B cell (primary cell): ENCODE results near the gene FMOD. TPM values are rescaled to one million over a fixed set of nuclear protein-coding genes. Genes with fewer than 3 reads are reported as not detected.

Source experiments
- ATAC-seq: fragments of 200-7000 bp; cut with Tn5 transposase; one replicate; pipeline ENCODE4 v1.10.0; 2021; ENCODE audit warnings: low read depth, mild to moderate bottlenecking, moderate number of reproducible peaks, moderate library complexity
- CTCF ChIA-PET: fragments of 350-600 bp; sonication (Branson Sonifier 250); formaldehyde crosslinking; loops from one replicate; lab custom pipeline; 2021; ENCODE audit warnings: antibody characterized with exemption, inconsistent platforms; lab: Charles Lee
- POLR2A ChIA-PET: fragments of 350-600 bp; sonication (Branson Sonifier 250); formaldehyde crosslinking; loops from one replicate; lab custom pipeline; 2021; ENCODE audit warnings: antibody characterized with exemption; lab: Charles Lee
- DNase-seq: peaks from one replicate; pipeline ENCODE4 v3.0.0; 2013
- H2AFZ ChIP-seq: 2 replicates; pipeline ENCODE4 v1.6.1; 2012; ENCODE audit warnings: mild to moderate bottlenecking, low read depth, low read length; ENCODE audit not compliant: insufficient read depth, poor library complexity, severe bottlenecking
- H3K27ac ChIP-seq, 2 donors: 1 replicate in 1 of 2; 2 replicates in 1 of 2; pipeline ENCODE4 v1.5.1; 2012 to 2013; ENCODE audit warnings: low read length in 2 of 2, mild to moderate bottlenecking in 2 of 2, moderate library complexity in 1 of 2
- H3K27me3 ChIP-seq, 4 experiments: fragments of 200-600 bp in 1 of 4; sonication (generic) in 1 of 4; replicated peaks in 1 of 4; 1 replicate in 2 of 4; 2 replicates in 2 of 4; pipeline versions ENCODE4 v1.6.1 to v1.7.0; 2013 to 2016; ENCODE audit warnings: low read length in 3 of 4, mild to moderate bottlenecking in 2 of 4, mixed read lengths in 1 of 4, moderate library complexity in 1 of 4; ENCODE audit not compliant: insufficient read depth in 4 of 4, control insufficient read depth in 3 of 4; ENCODE audit errors: control extremely low read depth in 1 of 4
- H3K36me3 ChIP-seq, 2 experiments: replicated peaks in 1 of 2; 1 replicate in 1 of 2; 2 replicates in 1 of 2; pipeline versions ENCODE4 v1.6.1 to v1.7.1; 2013; ENCODE audit warnings: low read length in 1 of 2; ENCODE audit not compliant: insufficient read depth in 2 of 2, control insufficient read depth in 1 of 2; ENCODE audit errors: control extremely low read depth in 1 of 2, extremely low read depth in 1 of 2
- H3K4me1 ChIP-seq, 2 donors: fragments of 200-600 bp in 1 of 2; sonication (generic) in 1 of 2; 1 replicate in 1 of 2; 2 replicates in 1 of 2; pipeline versions ENCODE4 v1.5.1 to v1.6.1; 2013 to 2017; ENCODE audit warnings: low read length in 2 of 2; ENCODE audit not compliant: control insufficient read depth in 2 of 2, insufficient read depth in 2 of 2
- H3K4me2 ChIP-seq: replicated peaks from 2 replicates; pipeline ENCODE3; 2012; ENCODE audit warnings: mild to moderate bottlenecking, low read depth, low read length; ENCODE audit not compliant: poor library complexity, severe bottlenecking
- H3K4me3 ChIP-seq, 5 experiments: fragments of 200-600 bp in 1 of 5; sonication (generic) in 1 of 5; 1 replicate in 3 of 5; 2 replicates in 2 of 5; pipeline versions ENCODE4 v1.5.1 to v1.7.0; 2011 to 2016; ENCODE audit warnings: low read length in 4 of 5, mild to moderate bottlenecking in 4 of 5, low read depth in 2 of 5, control low read depth in 1 of 5, moderate library complexity in 1 of 5; ENCODE audit not compliant: insufficient read depth in 1 of 5; ENCODE audit errors: control extremely low read depth in 1 of 5, extremely low read depth in 1 of 5
- H3K79me2 ChIP-seq: fragments of 200-600 bp; sonication (generic); one replicate; pipeline ENCODE4 v1.6.0; 2016; ENCODE audit warnings: low read length; ENCODE audit not compliant: control insufficient read depth, insufficient read depth
- H3K9ac ChIP-seq: fragments of 200-600 bp; sonication (generic); 2 replicates; pipeline ENCODE4 v1.6.1; 2017; ENCODE audit warnings: mild to moderate bottlenecking, low read length, moderate library complexity
- H3K9me3 ChIP-seq, 3 donors: one replicate each; pipeline versions ENCODE4 v1.6.1 to v1.7.1; 2013; ENCODE audit warnings: low read length in 2 of 3; ENCODE audit not compliant: control insufficient read depth in 2 of 3, insufficient read depth in 1 of 3; ENCODE audit errors: control extremely low read depth in 1 of 3
- H4K20me1 ChIP-seq: 2 replicates; pipeline ENCODE4 v1.6.0; 2012; ENCODE audit warnings: mild to moderate bottlenecking, low read length; ENCODE audit not compliant: insufficient read depth, control insufficient read depth, poor library complexity, severe bottlenecking
- H3K27ac Mint-ChIP-seq: one replicate; pipeline ENCODE4 v1.8.0; 2021; ENCODE audit warnings: mixed read lengths
- H3K27me3 Mint-ChIP-seq: one replicate; pipeline ENCODE4 v1.8.0; 2021; ENCODE audit warnings: mixed read lengths
- H3K4me1 Mint-ChIP-seq: one replicate; pipeline ENCODE4 v1.8.0; 2021; ENCODE audit warnings: mixed read lengths
- H3K4me3 Mint-ChIP-seq: one replicate; pipeline ENCODE4 v1.8.0; 2021; ENCODE audit warnings: mixed read lengths
- H3K9me3 Mint-ChIP-seq: one replicate; pipeline ENCODE4 v1.8.0; 2022; ENCODE audit warnings: mixed read lengths; ENCODE audit not compliant: insufficient read depth
- EZH2 ChIP-seq: IDR thresholded peaks from 2 replicates; pipeline ENCODE4 v1.6.1; 2012; ENCODE audit warnings: borderline replicate concordance, low read depth, mild to moderate bottlenecking, moderate library complexity, low read length; ENCODE audit not compliant: insufficient read depth, poor library complexity, severe bottlenecking
- WGBS: methylation state at CpG from one replicate; pipeline ENCODE4 v1.1.5; 2013; ENCODE audit warnings: missing lambda C conversion rate; ENCODE audit not compliant: insufficient coverage; 5-methylcytosine and 5-hydroxymethylcytosine counted together
- intact Hi-C: fragments of 100-400 bp; cut with micrococcal nuclease; formaldehyde crosslinking; loops from one replicate; pipeline ENCODE4 v1.10.0; 2022
- polyA plus RNA-seq: library from polyadenylated mRNA; depleted of rRNA; stranded (reverse); fragments of >200 nt; gene quantifications from 2 replicates; pipeline ENCODE4 v1.2.3, GENCODE V29; 2012
- total RNA-seq, 2 donors: library from RNA; stranded (reverse); fragments of 120-200 nt in 1 of 2; gene quantifications; 1 replicate in 1 of 2; 2 replicates in 1 of 2; pipeline versions ENCODE4 v1.2.3 to v1.2.4, GENCODE V29; 2013 to 2022
- TF ChIP-seq, protein P1 (sequence below): fragments of 200-600 bp; IDR thresholded peaks from one replicate; pipeline ENCODE4 v1.8.0; 2022; ENCODE audit warnings: antibody characterized with exemption, mild to moderate bottlenecking

Gene FMOD
- total and polyA plus RNA-seq, 2 donors (not counting 1 experiment from before 2014, with no cell fraction given) = not detected

DNA sequence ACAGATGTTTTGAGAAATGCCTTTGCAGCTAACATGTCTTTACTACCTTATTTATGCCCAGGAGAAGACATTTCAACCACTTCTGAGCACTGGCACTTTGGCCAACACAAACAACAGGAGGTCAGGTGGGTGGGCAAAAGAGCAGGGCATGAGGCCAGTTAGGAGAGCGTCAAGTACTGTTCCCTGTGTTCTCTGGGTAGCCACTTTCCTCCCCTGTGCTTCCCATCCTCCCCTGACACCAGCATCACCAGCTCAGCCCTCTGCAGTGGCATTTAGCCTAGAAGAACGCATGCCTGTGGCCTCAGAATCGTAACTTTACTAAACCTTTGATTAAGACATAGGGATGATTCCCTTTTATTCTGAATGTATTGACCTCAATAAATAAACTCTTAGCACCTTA is 27.3 kb downstream of the FMOD start:
- Histone ChIP-seq H3K27me3 (no peaks in the 10 kb centered on the region), H3K4me1 (peaks cover 91 to 97% of the 10 kb centered on the region in 2 donors), H3K4me2 (peak overlapping the region; percentile 92), H3K27ac (peak overlapping the region; percentile 96 to 97), H3K9ac (no peak overlapping the region), H2AFZ (no peak overlapping the region), H3K9me3 (no peaks in the 10 kb centered on the region), H3K4me3 (no peak overlapping the region), H3K79me2 (peaks cover 23% of the 10 kb centered on the region), H3K36me3 (no peaks in the 10 kb centered on the region), H4K20me1 (no peaks in the 10 kb centered on the region)
- ChIA-PET POLR2A (interaction anchor here (0.7 to 13.4 kb wide), 9 partner anchors 14 to 1955 kb away, joined by 3 to 687 read pairs (median 55); partner anchors contain the start of gene BTG2), CTCF (interaction anchor here (0.9 to 32.7 kb wide), 5 partner anchors 14 to 117 kb away, joined by 4 to 1776 read pairs (median 227); partner anchors contain the start of gene BTG2)
- intact Hi-C loops = no loop called here
- TF ChIP-seq EZH2 = no peak
- TF ChIP-seq, protein P1, sequence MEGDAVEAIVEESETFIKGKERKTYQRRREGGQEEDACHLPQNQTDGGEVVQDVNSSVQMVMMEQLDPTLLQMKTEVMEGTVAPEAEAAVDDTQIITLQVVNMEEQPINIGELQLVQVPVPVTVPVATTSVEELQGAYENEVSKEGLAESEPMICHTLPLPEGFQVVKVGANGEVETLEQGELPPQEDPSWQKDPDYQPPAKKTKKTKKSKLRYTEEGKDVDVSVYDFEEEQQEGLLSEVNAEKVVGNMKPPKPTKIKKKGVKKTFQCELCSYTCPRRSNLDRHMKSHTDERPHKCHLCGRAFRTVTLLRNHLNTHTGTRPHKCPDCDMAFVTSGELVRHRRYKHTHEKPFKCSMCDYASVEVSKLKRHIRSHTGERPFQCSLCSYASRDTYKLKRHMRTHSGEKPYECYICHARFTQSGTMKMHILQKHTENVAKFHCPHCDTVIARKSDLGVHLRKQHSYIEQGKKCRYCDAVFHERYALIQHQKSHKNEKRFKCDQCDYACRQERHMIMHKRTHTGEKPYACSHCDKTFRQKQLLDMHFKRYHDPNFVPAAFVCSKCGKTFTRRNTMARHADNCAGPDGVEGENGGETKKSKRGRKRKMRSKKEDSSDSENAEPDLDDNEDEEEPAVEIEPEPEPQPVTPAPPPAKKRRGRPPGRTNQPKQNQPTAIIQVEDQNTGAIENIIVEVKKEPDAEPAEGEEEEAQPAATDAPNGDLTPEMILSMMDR = no peak
- Mint-ChIP-seq H3K27ac (peak overlapping the region; percentile 98), H3K4me1 (peaks cover 93% of the 10 kb centered on the region), H3K4me3 (peak overlapping the region; percentile 88), H3K27me3 (no peaks in the 10 kb centered on the region), H3K9me3 (no peaks in the 10 kb centered on the region)
- DNase-seq (no peak), ATAC-seq (no peak)
- 80% methylated on average over 1 of the region's 3 CpGs for WGBS

DNA sequence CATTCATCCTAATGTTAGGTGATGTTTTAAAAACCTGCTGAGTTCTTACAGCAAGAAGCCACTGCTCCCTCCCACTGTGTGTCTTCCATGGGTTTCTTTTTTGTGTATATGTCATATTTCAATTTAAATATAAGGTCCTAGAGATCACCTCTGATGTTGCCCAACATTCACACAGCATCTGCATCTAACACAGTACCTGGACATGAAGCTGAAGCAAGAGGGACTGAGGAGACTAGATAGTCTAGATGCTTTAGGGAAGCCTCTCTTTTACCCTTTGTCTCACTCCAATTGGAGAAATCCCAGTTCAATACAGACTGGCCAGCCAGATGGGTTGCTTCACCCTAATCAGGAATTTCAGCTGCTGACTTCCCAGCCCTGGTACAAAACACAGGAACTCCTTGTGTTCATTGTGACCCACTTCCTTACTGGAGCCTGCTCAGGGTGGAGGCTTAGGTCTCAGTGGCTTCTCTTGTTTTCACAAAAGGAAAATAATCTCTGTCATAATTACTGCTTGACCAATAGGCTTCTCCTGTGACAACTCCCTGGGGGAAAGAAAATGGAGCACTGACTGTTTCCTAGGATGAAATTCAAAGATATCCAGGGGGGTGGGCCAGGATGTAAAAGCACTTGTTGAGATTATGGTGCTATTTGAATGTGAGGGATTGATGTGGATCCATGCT is 28.3 kb downstream of the FMOD start:
- H3K36me3 ChIP-seq = no peaks in the 10 kb centered on the region
- no peaks in the 10 kb centered on the region for H3K27me3 Mint-ChIP-seq
- peaks cover 94% of the 10 kb centered on the region for H3K4me1 Mint-ChIP-seq
- no peaks in the 10 kb centered on the region for H3K27me3 ChIP-seq
- H3K4me3 ChIP-seq = no peak overlapping the region
- TF ChIP-seq EZH2 = no peak
- TF ChIP-seq, protein P1 = no peak
- peak overlapping the region; percentile 88 for H3K4me3 Mint-ChIP-seq
- peaks cover 89 to 90% of the 10 kb centered on the region in 2 donors for H3K4me1 ChIP-seq
- intact Hi-C loops = no loop called here
- no peaks in the 10 kb centered on the region for H3K9me3 ChIP-seq
- peak overlapping the region; percentile 92 for H3K4me2 ChIP-seq
- H3K9ac ChIP-seq = no peak overlapping the region
- peak overlapping the region; percentile 96 to 97 for H3K27ac ChIP-seq
- DNase-seq (no peak), ATAC-seq (no peak)
- CTCF ChIA-PET = interaction anchor here (3.1 to 32.7 kb wide), 4 partner anchors 13 to 44 kb away, joined by 14 to 1776 read pairs (median 294); partner anchors contain the start of gene BTG2
- peak overlapping the region; percentile 98 for H3K27ac Mint-ChIP-seq
- H2AFZ ChIP-seq = no peak overlapping the region
- POLR2A ChIA-PET = interaction anchor here (0.7 to 13.4 kb wide), 6 partner anchors 13 to 47 kb away, joined by 4 to 687 read pairs (median 95); partner anchors contain the start of gene BTG2
- peaks cover 23% of the 10 kb centered on the region for H3K79me2 ChIP-seq
- no peaks in the 10 kb centered on the region for H4K20me1 ChIP-seq
- no peaks in the 10 kb centered on the region for H3K9me3 Mint-ChIP-seq
